Measurements from ENCODE around the gene THEM4. TPM values are rescaled to one million over a fixed set of nuclear protein-coding genes. Genes with fewer than 3 reads are reported as not detected.

The THEM4 gene
- total and polyA plus RNA-seq, 2 of the 8 experiments (the other 6 are each of a cell fraction or from before 2014, with no cell fraction given): 9.9 to 11.2 TPM

- Histone ChIP-seq H3K23ac (ENCODE audit: insufficient read length) (no peak overlapping the region), H3K23me2 (ENCODE audit: low read depth, low read length) (0 out of 2 replicates have a peak, but pooled peaks cover 5% of the 10 kb centered on the region), H4K5ac (ENCODE audit: insufficient read length, low read depth, low read length) (no peak overlapping the region), H2BK15ac (ENCODE audit: low read length) (peak overlapping the region; percentile 88; the same call in 1 of the 2 replicates), H2BK12ac (ENCODE audit: low read depth, low read length) (peak overlapping the region; percentile 68; the same call in 1 of the 2 replicates), H4K91ac (replicated peaks; ENCODE audit: insufficient read length, low read length) (peak overlapping the region; percentile 31), H3K14ac (ENCODE audit: insufficient read length) (no peak overlapping the region), H2AK5ac (ENCODE audit: low read depth, low read length) (no peak overlapping the region), H4K20me1 (replicated peaks in 1 of 2; ENCODE audit: control insufficient read depth in 1 of 2, insufficient read depth in 2 of 2, low read length in 2 of 2) (no peaks in the 10 kb centered on the region), H3K27me3 (replicated peaks in 1 of 4; ENCODE audit: control insufficient read depth in 3 of 4, extremely low read depth in 1 of 4, insufficient read depth in 3 of 4, low read length in 3 of 4) (no peaks in the 10 kb centered on the region; a peak in 1 of 7 replicates), H3K4me3 (ENCODE audit: extremely low read depth in 1 of 4, insufficient read depth in 2 of 4, low read depth in 3 of 4, low read length in 4 of 4) (no peak overlapping the region), H4K8ac (ENCODE audit: extremely low read depth, insufficient read depth, low read length) (no peak overlapping the region), H2AFZ (ENCODE audit: low read length) (no peak overlapping the region), H3K9ac (replicated peaks in 1 of 4; ENCODE audit: extremely low read depth in 1 of 4, low read depth in 3 of 4, low read length in 3 of 4) (no peak overlapping the region), H3K4me1 (replicated peaks in 1 of 4; ENCODE audit: control insufficient read depth in 3 of 4, insufficient read depth in 4 of 4, low read length in 3 of 4) (peaks cover 14 to 32% (median 21%) of the 10 kb centered on the region in 4 experiments), H3K56ac (replicated peaks; ENCODE audit: insufficient read length, low read depth, low read length) (no peak overlapping the region), H3K4ac (replicated peaks; ENCODE audit: insufficient read length, low read depth, low read length) (no peak overlapping the region), H3K9me3 (ENCODE audit: insufficient read depth in 2 of 2, low read depth in 1 of 2, low read length in 1 of 2) (no peaks in the 10 kb centered on the region), H2BK20ac (ENCODE audit: low read length) (no peak overlapping the region; the same call in 1 of the 2 replicates), H3K18ac (ENCODE audit: extremely low read depth, low read length) (no peak overlapping the region), H3K4me2 (ENCODE audit: insufficient read depth in 1 of 2, low read depth in 2 of 2, low read length in 2 of 2) (no peak overlapping the region), H2BK5ac (ENCODE audit: low read depth, low read length) (peak overlapping the region; percentile 86; the same call in 1 of the 2 replicates), H3K79me1 (ENCODE audit: low read depth, low read length) (no peaks in the 10 kb centered on the region), H2BK120ac (replicated peaks; ENCODE audit: low read depth, low read length) (no peak overlapping the region), H3K36me3 (ENCODE audit: control insufficient read depth in 2 of 4, insufficient read depth in 4 of 4, low read length in 3 of 4) (no peaks in the 10 kb centered on the region), H3K27ac (ENCODE audit: low read depth, low read length) (no peak overlapping the region), H3K79me2 (ENCODE audit: control insufficient read depth in 1 of 2, insufficient read depth in 2 of 2, low read length in 2 of 2) (no peaks in the 10 kb centered on the region)
- ChIA-PET CTCF (ENCODE audit: partially characterized antibody) (interaction anchor here (1.4 kb wide), 1 partner anchor 138 kb away, joined by 3 read pairs; no protein-coding TSS in a partner anchor), POLR2A (ENCODE audit: partially characterized antibody) (no interaction called here)
- DNase-seq (ENCODE audit: low read depth in 1 of 2, low spot score in 2 of 2) (no peak), FAIRE-seq (no peak)
- WGBS, 2 experiments (ENCODE audit: extremely low coverage in 1 of 2, insufficient coverage in 1 of 2, insufficient read length in 1 of 2, insufficient replicate concordance in 2 of 2, low coverage in 1 of 2, low lambda C conversion rate in 2 of 2, missing lambda C conversion rate in 1 of 2): 87% methylated on average over 4 of the region's 4 CpGs; no CpG with 5 or more reads in 1 of the 2 experiments
- TF ChIP-seq CBX5 (IDR thresholded peaks at IDR 0.05; ENCODE audit: low read depth, low read length): no peak
- TF ChIP-seq TCF12 (IDR thresholded peaks at IDR 0.05; ENCODE audit: low read depth, low read length): no peak
- TF ChIP-seq RFX5 (IDR thresholded peaks at IDR 0.05; ENCODE audit: borderline replicate concordance, low read depth, low read length): no peak
- no peak for TF ChIP-seq MAX (IDR thresholded peaks at IDR 0.05)
- no peak for TF ChIP-seq ASH2L (IDR thresholded peaks at IDR 0.05; ENCODE audit: low read length)
- TF ChIP-seq E2F6 (IDR thresholded peaks at IDR 0.05): no peak
- TF ChIP-seq JUND (IDR thresholded peaks at IDR 0.05; ENCODE audit: low read length): no peak
- no peak for TF ChIP-seq HDAC2 (IDR thresholded peaks at IDR 0.05; ENCODE audit: borderline replicate concordance in 1 of 2, low read depth in 2 of 2, low read length in 2 of 2)
- no peak for TF ChIP-seq RAD21 (IDR thresholded peaks at IDR 0.05 in 1 of 2, conservative IDR thresholded peaks at IDR 0.05 in 1 of 2; ENCODE audit: low read depth in 2 of 2, low read length in 2 of 2)
- no peak for TF ChIP-seq EGR1 (IDR thresholded peaks at IDR 0.05; ENCODE audit: borderline replicate concordance, low read depth, low read length)
- TF ChIP-seq SIX5 (IDR thresholded peaks at IDR 0.05; ENCODE audit: low read depth, low read length): no peak
- TF ChIP-seq NRF1 (IDR thresholded peaks at IDR 0.05; ENCODE audit: low read depth, low read length): no peak
- no peak for TF ChIP-seq RBBP5 (IDR thresholded peaks at IDR 0.05; ENCODE audit: borderline replicate concordance, low read depth, low read length)
Measured at GRCh38 chr1:151831256-151831591, 78.1 kb downstream of the THEM4 start.
